NCI-H345 treated with DMSO at 0.1 percent for 48 hours (cell line): ENCODE measurements around the gene OXA1L.
"Not testable (repeated sequence)": the region's sequence is repeated elsewhere in the genome, so short reads cannot be mapped to it uniquely, and the experiment has no call there.

ENCODE experiments used
- DNase-seq: peaks from one replicate; lab custom pipeline; 2025; ENCODE audit not compliant: unreplicated experiment; lab: John Stamatoyannopoulos, UW

The OXA1L gene

GRCh38 chr14:22797017-22797917 is 30.8 kb downstream of the OXA1L start:
- DNase-seq: no peak

- no peak for DNase-seq
Measured at GRCh38 chr14:22798528-22798927, 32.0 kb downstream of the OXA1L start.

- DNase-seq: no peak
Measured at GRCh38 chr14:22800346-22800745, 33.9 kb downstream of the OXA1L start.

GRCh38 chr14:22801716-22802115 is 35.2 kb downstream of the OXA1L start:
- no peak for DNase-seq

- no peak for DNase-seq
Measured at GRCh38 chr14:22802860-22803686, 36.6 kb downstream of the OXA1L start.

- DNase-seq: no peak
Measured at GRCh38 chr14:22803687-22803974, 37.1 kb downstream of the OXA1L start.

- not testable (repeated sequence) for DNase-seq
Measured at GRCh38 chr14:22805235-22805634, 38.7 kb downstream of the OXA1L start.

- DNase-seq: no peak
Measured at GRCh38 chr14:22807432-22808087, 41.1 kb downstream of the OXA1L start.

- DNase-seq: no peak
Measured at GRCh38 chr14:22808388-22809209, 42.1 kb downstream of the OXA1L start.

- DNase-seq: no peak
Measured at GRCh38 chr14:22811722-22812121, 45.2 kb downstream of the OXA1L start.

- no peak for DNase-seq
Measured at GRCh38 chr14:22812744-22813143, 46.3 kb downstream of the OXA1L start.

GRCh38 chr14:22813145-22813544 is 46.7 kb downstream of the OXA1L start:
- no peak for DNase-seq

- DNase-seq: no peak
Measured at GRCh38 chr14:22814373-22814772, 47.9 kb downstream of the OXA1L start.

GRCh38 chr14:22814941-22815713 is 48.6 kb downstream of the OXA1L start, which contains the start of gene SLC7A7:
Gene SLC7A7, minus strand, starts transcription at chr14:22815435. Its CDS starts 2,037 bp downstream, at chr14:22813398.
- no peak for DNase-seq

- DNase-seq: no peak
Measured at GRCh38 chr14:22819151-22819988, 52.9 kb downstream of the OXA1L start.

- DNase-seq: peak; percentile 34
Measured at GRCh38 chr14:22820731-22821130, 54.2 kb downstream of the OXA1L start.

- peak; percentile 82 for DNase-seq
Measured at GRCh38 chr14:22821193-22822015, 54.9 kb downstream of the OXA1L start.

GRCh38 chr14:22822016-22822570 is 55.6 kb downstream of the OXA1L start:
- no peak for DNase-seq
